GM20000 (cell line): ENCODE data around the gene XXYLT1.

Experiments used
- DNase-seq: peaks from one replicate; pipeline ENCODE4 v3.0.0; 2012; ENCODE audit warnings: low spot score
- TF ChIP-seq, protein P1 (sequence below): IDR thresholded peaks from 2 replicates; pipeline ENCODE4 v1.5.1; 2012; ENCODE audit warnings: mild to moderate bottlenecking, control low read depth; ENCODE audit errors: extremely low read depth, missing control alignments

XXYLT1 gene

DNA sequence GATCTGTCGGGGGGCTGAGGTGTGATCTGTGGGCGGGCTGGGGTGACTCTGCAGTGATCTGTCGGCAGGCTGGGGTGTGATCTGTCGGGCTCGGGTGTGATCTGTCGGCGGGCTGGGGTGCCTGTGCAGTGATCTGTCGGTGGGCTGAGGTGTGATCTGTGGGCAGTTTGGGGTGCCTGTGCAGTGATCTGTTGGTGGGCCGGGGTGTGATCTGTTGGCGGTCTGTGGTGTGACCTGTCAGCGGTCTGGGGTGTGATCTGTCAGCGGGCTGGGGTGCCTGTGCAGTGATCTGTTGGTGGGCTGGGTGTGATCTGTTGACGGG lies 205.1 kb downstream of the XXYLT1 start:
- DNase-seq: no peak
- TF ChIP-seq, protein P1, sequence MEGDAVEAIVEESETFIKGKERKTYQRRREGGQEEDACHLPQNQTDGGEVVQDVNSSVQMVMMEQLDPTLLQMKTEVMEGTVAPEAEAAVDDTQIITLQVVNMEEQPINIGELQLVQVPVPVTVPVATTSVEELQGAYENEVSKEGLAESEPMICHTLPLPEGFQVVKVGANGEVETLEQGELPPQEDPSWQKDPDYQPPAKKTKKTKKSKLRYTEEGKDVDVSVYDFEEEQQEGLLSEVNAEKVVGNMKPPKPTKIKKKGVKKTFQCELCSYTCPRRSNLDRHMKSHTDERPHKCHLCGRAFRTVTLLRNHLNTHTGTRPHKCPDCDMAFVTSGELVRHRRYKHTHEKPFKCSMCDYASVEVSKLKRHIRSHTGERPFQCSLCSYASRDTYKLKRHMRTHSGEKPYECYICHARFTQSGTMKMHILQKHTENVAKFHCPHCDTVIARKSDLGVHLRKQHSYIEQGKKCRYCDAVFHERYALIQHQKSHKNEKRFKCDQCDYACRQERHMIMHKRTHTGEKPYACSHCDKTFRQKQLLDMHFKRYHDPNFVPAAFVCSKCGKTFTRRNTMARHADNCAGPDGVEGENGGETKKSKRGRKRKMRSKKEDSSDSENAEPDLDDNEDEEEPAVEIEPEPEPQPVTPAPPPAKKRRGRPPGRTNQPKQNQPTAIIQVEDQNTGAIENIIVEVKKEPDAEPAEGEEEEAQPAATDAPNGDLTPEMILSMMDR: no peak

DNA sequence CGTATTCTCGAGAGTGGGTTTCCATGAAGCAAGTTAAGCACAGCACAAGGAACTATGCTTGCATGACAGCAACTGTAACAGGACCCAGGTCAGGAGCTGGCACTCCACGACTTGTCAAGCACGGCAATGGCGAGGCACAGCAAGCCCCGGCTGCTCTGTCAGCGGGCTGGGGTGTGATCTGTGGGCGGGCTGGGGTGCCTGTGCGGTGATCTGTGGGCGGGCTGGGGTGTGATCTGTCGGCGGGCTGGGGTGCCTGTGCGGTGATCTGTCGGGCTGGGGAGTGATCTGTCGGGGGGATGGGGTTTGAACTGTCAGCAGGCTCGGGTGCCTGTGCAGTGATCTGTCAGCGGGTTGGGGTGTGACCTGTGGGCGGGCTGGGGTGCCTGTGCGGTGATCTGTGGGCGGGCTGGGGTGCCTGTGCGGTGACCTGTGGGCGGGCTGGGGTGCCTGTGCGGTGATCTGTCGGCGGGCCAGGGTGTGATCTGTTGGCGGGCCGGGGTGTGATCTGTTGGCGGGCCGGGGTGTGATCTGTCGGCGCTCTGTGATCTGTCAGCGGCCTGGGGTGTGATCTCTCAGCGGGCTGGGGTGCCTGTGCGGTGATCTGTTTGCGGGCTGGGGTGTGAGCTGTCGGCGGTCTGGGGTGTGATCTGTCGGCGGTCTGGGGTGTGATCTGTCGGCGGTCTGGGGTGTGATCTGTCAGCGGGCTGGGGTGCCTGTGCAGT lies 205.7 kb downstream of the XXYLT1 start:
- no peak for DNase-seq
- TF ChIP-seq, protein P1: no peak

DNA sequence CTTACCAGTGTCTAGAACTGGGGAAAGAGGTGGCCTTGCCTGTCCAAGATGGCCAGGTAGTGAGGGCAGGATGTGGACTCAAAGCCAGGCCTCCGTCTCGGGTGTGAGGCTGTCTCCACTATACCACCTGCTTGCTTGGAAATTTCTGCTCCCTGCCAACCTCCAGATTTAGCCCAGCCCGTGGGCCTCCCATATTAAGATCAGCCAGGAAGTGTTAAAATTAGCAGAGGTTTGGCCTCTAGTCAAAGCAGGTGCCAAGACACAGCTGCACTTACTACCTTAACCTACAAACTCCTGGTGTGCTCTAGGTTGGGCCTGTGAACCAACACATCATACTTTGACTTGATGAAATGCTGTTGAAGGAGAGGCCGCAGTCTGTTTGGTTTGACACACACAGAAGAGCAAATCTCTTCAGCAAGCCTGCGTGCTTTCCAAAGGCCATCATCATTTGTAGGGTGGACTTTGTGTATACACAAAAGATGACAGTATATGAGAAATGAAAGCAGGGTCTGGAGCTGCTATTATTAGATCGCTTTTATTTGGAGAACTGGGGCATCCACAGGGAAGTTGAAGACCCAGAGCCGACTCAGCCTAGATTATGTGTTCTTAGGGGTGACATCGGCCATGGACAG lies 206.5 kb downstream of the XXYLT1 start:
- DNase-seq: no peak
- TF ChIP-seq, protein P1: no peak

DNA sequence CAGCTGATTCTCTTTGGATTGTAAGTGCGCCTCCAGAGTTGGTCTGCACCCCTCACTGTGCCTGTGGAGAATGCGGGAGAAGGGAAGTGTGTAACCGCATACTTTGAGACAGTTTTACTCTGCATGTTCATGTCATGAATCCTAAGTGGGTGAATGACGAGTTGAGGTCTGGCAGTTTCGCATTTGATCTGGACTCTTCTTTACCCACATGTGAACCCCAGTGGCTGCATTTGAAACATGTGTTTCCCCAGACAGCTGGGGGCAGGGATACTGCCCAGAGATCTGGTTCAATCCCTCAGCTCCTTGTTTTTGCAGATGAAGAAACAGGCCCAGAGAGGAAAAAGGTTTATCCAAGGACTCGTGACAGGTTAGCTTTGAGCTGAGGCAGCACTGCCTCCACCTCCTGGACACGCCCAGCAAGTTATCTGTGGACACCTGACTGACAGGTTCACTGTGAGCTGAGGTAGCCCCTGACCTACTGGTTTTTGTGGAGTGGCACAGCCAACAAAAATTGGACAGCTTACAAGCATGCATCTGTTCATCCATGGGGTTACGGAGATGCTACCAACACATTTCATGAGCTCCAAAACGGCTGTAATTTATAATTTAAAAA lies 207.3 kb downstream of the XXYLT1 start:
- TF ChIP-seq, protein P1: no peak
- DNase-seq: no peak

DNA sequence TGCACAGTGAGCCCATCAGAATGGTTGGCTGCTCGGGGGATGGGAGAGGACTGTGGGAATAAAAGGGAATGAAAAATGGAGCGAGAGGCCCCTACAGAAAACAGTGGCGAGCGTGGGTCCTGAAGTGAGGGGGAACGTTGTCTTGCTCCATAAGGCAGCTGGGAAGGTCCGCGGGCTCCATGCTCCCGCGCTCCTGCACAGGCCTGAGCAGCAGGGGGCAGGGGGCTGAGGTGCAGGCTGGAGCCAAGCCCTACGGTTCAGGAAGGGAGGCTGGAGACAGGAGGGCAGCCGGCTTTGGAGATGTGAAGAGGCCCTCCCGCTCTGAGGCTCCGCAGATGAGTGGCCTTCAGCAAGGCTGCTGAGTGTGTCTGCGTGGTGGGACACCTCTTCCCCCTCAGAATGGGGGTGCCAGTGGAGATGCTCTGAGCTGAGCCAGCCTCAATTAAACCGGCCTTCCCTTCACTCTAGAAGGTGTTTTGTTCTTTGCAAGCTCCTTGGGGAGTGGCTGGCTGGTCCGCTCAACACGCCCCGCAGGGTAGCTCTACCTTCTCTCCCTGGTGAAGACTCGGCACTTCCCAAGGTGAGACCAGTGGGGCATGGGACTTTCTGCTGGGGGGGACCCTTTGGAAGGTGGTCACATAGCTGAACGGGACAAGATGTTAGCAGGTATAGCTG lies 208.0 kb downstream of the XXYLT1 start:
- no peak for DNase-seq

DNA sequence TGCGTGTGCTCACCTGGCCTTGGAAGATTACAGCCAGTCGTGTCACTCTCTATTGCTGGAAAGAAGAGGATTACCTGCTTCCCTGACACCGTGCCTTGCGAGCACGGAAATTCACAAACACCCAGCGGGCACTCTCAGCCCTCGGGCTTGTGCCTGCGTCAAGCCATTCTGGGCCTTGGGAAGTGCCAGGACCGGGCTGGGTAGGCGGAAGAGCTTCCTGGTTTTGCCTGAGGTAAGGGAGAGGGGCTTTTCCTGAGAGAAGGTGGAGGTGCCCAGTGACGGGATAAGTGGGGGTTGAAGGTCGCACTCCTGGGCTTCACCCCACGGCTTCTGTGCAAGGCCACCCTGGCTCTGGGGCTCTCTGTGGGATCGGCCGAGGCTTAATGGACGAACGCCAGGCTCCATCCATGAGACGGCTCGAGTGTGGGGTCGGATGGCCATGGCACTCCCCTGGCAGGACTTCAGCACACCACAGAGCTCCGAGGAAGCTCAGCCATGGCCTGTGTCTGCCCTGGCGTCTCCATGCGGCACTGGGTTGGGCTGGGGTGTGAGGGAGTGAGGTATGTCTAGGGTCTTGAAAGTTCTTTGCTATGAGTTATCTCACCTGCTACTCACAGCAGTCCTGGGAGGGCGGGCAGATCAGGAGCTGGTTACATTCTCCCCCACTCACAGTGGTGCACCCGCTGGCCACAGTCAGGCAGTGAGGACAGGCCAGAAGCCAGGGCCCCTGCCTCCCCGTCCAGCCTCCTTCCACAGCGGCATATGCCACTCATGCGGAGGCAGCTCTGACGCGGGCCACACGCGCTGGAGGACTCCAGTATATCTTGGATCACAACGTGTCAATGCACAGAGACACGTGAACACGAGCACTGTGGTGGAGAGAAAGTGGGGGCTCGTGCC lies 209.0 kb downstream of the XXYLT1 start:
- TF ChIP-seq, protein P1: no peak

More for the DNA sequence above, 208.0 kb downstream of the XXYLT1 start:
- TF ChIP-seq, protein P1: no peak

More for the DNA sequence above, 209.0 kb downstream of the XXYLT1 start:
- no peak for DNase-seq
